Esophagus squamous epithelium (tissue), 4 donors: ENCODE measurements around the gene OR9A4.

Source experiments
- CTCF ChIP-seq, 6 experiments: fragments of 450-650 bp in 4 of 6; fragments of 200-600 bp in 2 of 6; sonication (generic) in 2 of 6; IDR thresholded peaks; one replicate each; pipeline ENCODE4 v1.5.1; 2016 to 2019; ENCODE audit warnings: antibody characterized with exemption in 6 of 6, mild to moderate bottlenecking in 4 of 6, moderate library complexity in 4 of 6
- POLR2A ChIP-seq, 4 donors: fragments of 450-650 bp; IDR thresholded peaks; one replicate each; pipeline ENCODE4 v1.6.1; 2017; ENCODE audit warnings: antibody characterized with exemption in 4 of 4, mild to moderate bottlenecking in 4 of 4, moderate library complexity in 3 of 4

- TF ChIP-seq CTCF (IDR thresholded peaks at IDR 0.05) (no peak), POLR2A (IDR thresholded peaks at IDR 0.05) (no peak)
These were observed 14.0 kb downstream of the OR9A4 start for GRCh38 chr7:141930211-141930610.
